B cell (primary cell): Measurements from ENCODE around the gene OR51L1. TPM values are rescaled to one million over a fixed set of nuclear protein-coding genes. Genes with fewer than 3 reads are reported as not detected.

Source experiments
- ATAC-seq: fragments of 200-7000 bp; cut with Tn5 transposase; one replicate; pipeline ENCODE4 v1.10.0; 2021; ENCODE audit warnings: low read depth, mild to moderate bottlenecking, moderate number of reproducible peaks, moderate library complexity
- CTCF ChIA-PET: fragments of 350-600 bp; sonication (Branson Sonifier 250); formaldehyde crosslinking; loops from one replicate; lab custom pipeline; 2021; ENCODE audit warnings: antibody characterized with exemption, inconsistent platforms; lab: Charles Lee
- POLR2A ChIA-PET: fragments of 350-600 bp; sonication (Branson Sonifier 250); formaldehyde crosslinking; loops from one replicate; lab custom pipeline; 2021; ENCODE audit warnings: antibody characterized with exemption; lab: Charles Lee
- DNase-seq: peaks from one replicate; pipeline ENCODE4 v3.0.0; 2013
- H2AFZ ChIP-seq: 2 replicates; pipeline ENCODE4 v1.6.1; 2012; ENCODE audit warnings: mild to moderate bottlenecking, low read depth, low read length; ENCODE audit not compliant: insufficient read depth, poor library complexity, severe bottlenecking
- H3K27ac ChIP-seq, 2 donors: 1 replicate in 1 of 2; 2 replicates in 1 of 2; pipeline ENCODE4 v1.5.1; 2012 to 2013; ENCODE audit warnings: low read length in 2 of 2, mild to moderate bottlenecking in 2 of 2, moderate library complexity in 1 of 2
- H3K27me3 ChIP-seq, 4 experiments: fragments of 200-600 bp in 1 of 4; sonication (generic) in 1 of 4; replicated peaks in 1 of 4; 1 replicate in 2 of 4; 2 replicates in 2 of 4; pipeline versions ENCODE4 v1.6.1 to v1.7.0; 2013 to 2016; ENCODE audit warnings: low read length in 3 of 4, mild to moderate bottlenecking in 2 of 4, mixed read lengths in 1 of 4, moderate library complexity in 1 of 4; ENCODE audit not compliant: insufficient read depth in 4 of 4, control insufficient read depth in 3 of 4; ENCODE audit errors: control extremely low read depth in 1 of 4
- H3K36me3 ChIP-seq, 2 experiments: replicated peaks in 1 of 2; 1 replicate in 1 of 2; 2 replicates in 1 of 2; pipeline versions ENCODE4 v1.6.1 to v1.7.1; 2013; ENCODE audit warnings: low read length in 1 of 2; ENCODE audit not compliant: insufficient read depth in 2 of 2, control insufficient read depth in 1 of 2; ENCODE audit errors: control extremely low read depth in 1 of 2, extremely low read depth in 1 of 2
- H3K4me1 ChIP-seq, 2 donors: fragments of 200-600 bp in 1 of 2; sonication (generic) in 1 of 2; 1 replicate in 1 of 2; 2 replicates in 1 of 2; pipeline versions ENCODE4 v1.5.1 to v1.6.1; 2013 to 2017; ENCODE audit warnings: low read length in 2 of 2; ENCODE audit not compliant: control insufficient read depth in 2 of 2, insufficient read depth in 2 of 2
- H3K4me2 ChIP-seq: replicated peaks from 2 replicates; pipeline ENCODE3; 2012; ENCODE audit warnings: mild to moderate bottlenecking, low read depth, low read length; ENCODE audit not compliant: poor library complexity, severe bottlenecking
- H3K4me3 ChIP-seq, 5 experiments: fragments of 200-600 bp in 1 of 5; sonication (generic) in 1 of 5; 1 replicate in 3 of 5; 2 replicates in 2 of 5; pipeline versions ENCODE4 v1.5.1 to v1.7.0; 2011 to 2016; ENCODE audit warnings: low read length in 4 of 5, mild to moderate bottlenecking in 4 of 5, low read depth in 2 of 5, control low read depth in 1 of 5, moderate library complexity in 1 of 5; ENCODE audit not compliant: insufficient read depth in 1 of 5; ENCODE audit errors: control extremely low read depth in 1 of 5, extremely low read depth in 1 of 5
- H3K79me2 ChIP-seq: fragments of 200-600 bp; sonication (generic); one replicate; pipeline ENCODE4 v1.6.0; 2016; ENCODE audit warnings: low read length; ENCODE audit not compliant: control insufficient read depth, insufficient read depth
- H3K9ac ChIP-seq: fragments of 200-600 bp; sonication (generic); 2 replicates; pipeline ENCODE4 v1.6.1; 2017; ENCODE audit warnings: mild to moderate bottlenecking, low read length, moderate library complexity
- H3K9me3 ChIP-seq, 3 donors: one replicate each; pipeline versions ENCODE4 v1.6.1 to v1.7.1; 2013; ENCODE audit warnings: low read length in 2 of 3; ENCODE audit not compliant: control insufficient read depth in 2 of 3, insufficient read depth in 1 of 3; ENCODE audit errors: control extremely low read depth in 1 of 3
- H4K20me1 ChIP-seq: 2 replicates; pipeline ENCODE4 v1.6.0; 2012; ENCODE audit warnings: mild to moderate bottlenecking, low read length; ENCODE audit not compliant: insufficient read depth, control insufficient read depth, poor library complexity, severe bottlenecking
- H3K27ac Mint-ChIP-seq: one replicate; pipeline ENCODE4 v1.8.0; 2021; ENCODE audit warnings: mixed read lengths
- H3K27me3 Mint-ChIP-seq: one replicate; pipeline ENCODE4 v1.8.0; 2021; ENCODE audit warnings: mixed read lengths
- H3K4me1 Mint-ChIP-seq: one replicate; pipeline ENCODE4 v1.8.0; 2021; ENCODE audit warnings: mixed read lengths
- H3K4me3 Mint-ChIP-seq: one replicate; pipeline ENCODE4 v1.8.0; 2021; ENCODE audit warnings: mixed read lengths
- H3K9me3 Mint-ChIP-seq: one replicate; pipeline ENCODE4 v1.8.0; 2022; ENCODE audit warnings: mixed read lengths; ENCODE audit not compliant: insufficient read depth
- CTCF ChIP-seq: fragments of 200-600 bp; IDR thresholded peaks from one replicate; pipeline ENCODE4 v1.8.0; 2022; ENCODE audit warnings: antibody characterized with exemption, mild to moderate bottlenecking
- EZH2 ChIP-seq: IDR thresholded peaks from 2 replicates; pipeline ENCODE4 v1.6.1; 2012; ENCODE audit warnings: borderline replicate concordance, low read depth, mild to moderate bottlenecking, moderate library complexity, low read length; ENCODE audit not compliant: insufficient read depth, poor library complexity, severe bottlenecking
- WGBS: methylation state at CpG from one replicate; pipeline ENCODE4 v1.1.5; 2013; ENCODE audit warnings: missing lambda C conversion rate; ENCODE audit not compliant: insufficient coverage; 5-methylcytosine and 5-hydroxymethylcytosine counted together
- intact Hi-C: fragments of 100-400 bp; cut with micrococcal nuclease; formaldehyde crosslinking; loops from one replicate; pipeline ENCODE4 v1.10.0; 2022
- polyA plus RNA-seq: library from polyadenylated mRNA; depleted of rRNA; stranded (reverse); fragments of >200 nt; gene quantifications from 2 replicates; pipeline ENCODE4 v1.2.3, GENCODE V29; 2012
- total RNA-seq, 2 donors: library from RNA; stranded (reverse); fragments of 120-200 nt in 1 of 2; gene quantifications; 1 replicate in 1 of 2; 2 replicates in 1 of 2; pipeline versions ENCODE4 v1.2.3 to v1.2.4, GENCODE V29; 2013 to 2022

Gene OR51L1
- total and polyA plus RNA-seq, 2 donors (not counting 1 experiment from before 2014, with no cell fraction given), result not detected

GRCh38 chr11:5021996-5022395 is 27.3 kb downstream of the OR51L1 start:
- 95% methylated on average over 2 of the region's 2 CpGs for WGBS
- Histone ChIP-seq H3K9ac (no peak overlapping the region), H3K4me2 (no peak overlapping the region), H3K4me3 (no peak overlapping the region), H3K4me1 (no peaks in the 10 kb centered on the region), H2AFZ (no peak overlapping the region), H3K27me3 (no peaks in the 10 kb centered on the region), H3K36me3 (no peaks in the 10 kb centered on the region), H3K79me2 (no peaks in the 10 kb centered on the region), H4K20me1 (no peaks in the 10 kb centered on the region), H3K9me3 (peaks cover 4 to 26% (median 12%) of the 10 kb centered on the region in 3 donors), H3K27ac (no peak overlapping the region)
- ATAC-seq (no peak), DNase-seq (no peak)
- Mint-ChIP-seq H3K27ac (no peak overlapping the region), H3K9me3 (peaks cover 16% of the 10 kb centered on the region), H3K4me1 (no peaks in the 10 kb centered on the region), H3K27me3 (peaks cover 3% of the 10 kb centered on the region), H3K4me3 (no peak overlapping the region)
- TF ChIP-seq CTCF (no peak), EZH2 (no peak)
- POLR2A ChIA-PET, result no interaction called here
- intact Hi-C loops, result no loop called here
- CTCF ChIA-PET, result no interaction called here

GRCh38 chr11:5036669-5037068 is 42.0 kb downstream of the OR51L1 start:
- H3K27ac Mint-ChIP-seq, result no peak overlapping the region
- WGBS, result 97% methylated on average over 2 of the region's 2 CpGs
- intact Hi-C loops, result no loop called here
- Histone ChIP-seq H4K20me1 (no peaks in the 10 kb centered on the region), H3K27ac (no peak overlapping the region), H3K27me3 (no peaks in the 10 kb centered on the region), H3K4me1 (no peaks in the 10 kb centered on the region), H2AFZ (no peak overlapping the region), H3K79me2 (no peaks in the 10 kb centered on the region), H3K4me3 (no peak overlapping the region), H3K9me3 (no peaks in the 10 kb centered on the region), H3K4me2 (no peak overlapping the region), H3K9ac (no peak overlapping the region), H3K36me3 (no peaks in the 10 kb centered on the region)
- H3K27me3 Mint-ChIP-seq, result no peaks in the 10 kb centered on the region
- no peaks in the 10 kb centered on the region for H3K9me3 Mint-ChIP-seq
- H3K4me1 Mint-ChIP-seq, result no peaks in the 10 kb centered on the region
- ChIA-PET POLR2A (no interaction called here), CTCF (no interaction called here)
- no peak for TF ChIP-seq EZH2
- TF ChIP-seq CTCF, result no peak
- ATAC-seq (no peak), DNase-seq (no peak)
- H3K4me3 Mint-ChIP-seq, result no peak overlapping the region
